ENCODE measurements around the gene MAPK12.

MAPK12 gene

GRCh38 chr22:50213263-50213662 is 48.2 kb downstream of the MAPK12 start:
- Histone ChIP-seq H3K9me3 (no peaks in the 10 kb centered on the region), H3K27me3 (no peaks in the 10 kb centered on the region), H3K36me3 (peaks cover 62% of the 10 kb centered on the region), H3K4me3 (ENCODE audit: low read depth, low read length) (no peak overlapping the region), H3K4me1 (no peaks in the 10 kb centered on the region)
- DNase-seq = no peak
- TF ChIP-seq CTCF (IDR thresholded peaks at IDR 0.05; ENCODE audit: low read depth, low read length) = no peak

GRCh38 chr22:50211147-50211546 is 50.3 kb downstream of the MAPK12 start:
- no peak for DNase-seq
- Histone ChIP-seq H3K4me1 (peaks cover 6% of the 10 kb centered on the region), H3K27me3 (no peaks in the 10 kb centered on the region), H3K9me3 (no peaks in the 10 kb centered on the region), H3K4me3 (ENCODE audit: low read depth, low read length) (no peak overlapping the region), H3K36me3 (peaks cover 55% of the 10 kb centered on the region)
- no peak for TF ChIP-seq CTCF (IDR thresholded peaks at IDR 0.05; ENCODE audit: low read depth, low read length)

GRCh38 chr22:50210378-50211139 is 50.9 kb downstream of the MAPK12 start:
- peaks cover 52% of the 10 kb centered on the region for H3K36me3 ChIP-seq

GRCh38 chr22:50209893-50210292 is 51.6 kb downstream of the MAPK12 start:
- no peaks in the 10 kb centered on the region for H3K27me3 ChIP-seq
- H3K4me3 ChIP-seq (ENCODE audit: low read depth, low read length) = no peak overlapping the region
- no peaks in the 10 kb centered on the region for H3K9me3 ChIP-seq
- DNase-seq = peak; percentile 79
- peak; percentile 98 for TF ChIP-seq CTCF (IDR thresholded peaks at IDR 0.05; ENCODE audit: low read depth, low read length)
- peaks cover 6% of the 10 kb centered on the region for H3K4me1 ChIP-seq
- peaks cover 49% of the 10 kb centered on the region for H3K36me3 ChIP-seq

More at GRCh38 chr22:50210378-50211139, 50.9 kb downstream of the MAPK12 start:
- no peak overlapping the region for H3K4me3 ChIP-seq (ENCODE audit: low read depth, low read length)
- H3K4me1 ChIP-seq = peaks cover 6% of the 10 kb centered on the region
- no peaks in the 10 kb centered on the region for H3K27me3 ChIP-seq
- H3K9me3 ChIP-seq = no peaks in the 10 kb centered on the region
- DNase-seq = no peak
- TF ChIP-seq CTCF (IDR thresholded peaks at IDR 0.05; ENCODE audit: low read depth, low read length) = no peak

- TF ChIP-seq CTCF (IDR thresholded peaks at IDR 0.05; ENCODE audit: low read depth, low read length) = no peak
- peaks cover 49% of the 10 kb centered on the region for H3K36me3 ChIP-seq
- peaks cover 6% of the 10 kb centered on the region for H3K4me1 ChIP-seq
- peak; percentile 19 for DNase-seq
- no peak overlapping the region for H3K4me3 ChIP-seq (ENCODE audit: low read depth, low read length)
- no peaks in the 10 kb centered on the region for H3K9me3 ChIP-seq
- no peaks in the 10 kb centered on the region for H3K27me3 ChIP-seq
These were observed 52.3 kb downstream of the MAPK12 start for GRCh38 chr22:50208939-50209892.
